H1 (cell line): Measurements from ENCODE around the gene THAP10.

Experiments used
- CTCF ChIP-seq, 3 experiments: IDR thresholded peaks; 1 replicate in 2 of 3; 2 replicates in 1 of 3; pipeline versions ENCODE4 v1.5.1 to v1.6.1; 2011; ENCODE audit warnings: low read length in 3 of 3, mild to moderate bottlenecking in 3 of 3, inconsistent platforms in 2 of 3, low read depth in 1 of 3, moderate library complexity in 1 of 3; ENCODE audit not compliant: insufficient read depth in 1 of 3; ENCODE audit errors: control extremely low read depth in 1 of 3
- POLR2A ChIP-seq, 2 experiments: IDR thresholded peaks; 1 replicate in 1 of 2; 2 replicates in 1 of 2; pipeline ENCODE4 v1.6.1; 2011; ENCODE audit warnings: low read depth in 2 of 2, low read length in 2 of 2, mild to moderate bottlenecking in 2 of 2; ENCODE audit errors: control extremely low read depth in 1 of 2
- POLR2AphosphoS5 ChIP-seq: IDR thresholded peaks from 2 replicates; pipeline ENCODE4 v1.6.1; 2011; ENCODE audit warnings: low read depth, low read length
- RAD21 ChIP-seq, 2 experiments: IDR thresholded peaks in 1 of 2; conservative IDR thresholded peaks in 1 of 2; 2 replicates each; pipeline ENCODE4 v1.6.1; 2011; ENCODE audit warnings: low read depth in 2 of 2, low read length in 2 of 2, improper control_type of control experiment in 1 of 2, inconsistent platforms in 1 of 2, mild to moderate bottlenecking in 1 of 2, moderate library complexity in 1 of 2

GRCh38 chr15:70935631-70936030, 43.4 kb upstream of the THAP10 start:
- TF ChIP-seq RAD21 (IDR thresholded peaks at IDR 0.05 in 1 of 2, conservative IDR thresholded peaks at IDR 0.05 in 1 of 2; ENCODE audit: low read depth in 2 of 2, low read length in 2 of 2) (no peak), POLR2A (IDR thresholded peaks at IDR 0.05; ENCODE audit: control extremely low read depth in 1 of 2, low read depth in 2 of 2, low read length in 2 of 2) (no peak), CTCF (IDR thresholded peaks at IDR 0.05; ENCODE audit: control extremely low read depth in 1 of 3, insufficient read depth in 1 of 3, low read depth in 1 of 3, low read length in 3 of 3) (no peak), POLR2AphosphoS5 (no peak)
